ENCODE results near the gene UBE2H.

- TF ChIP-seq CTCF (IDR thresholded peaks at IDR 0.05 in 4 of 5, conservative IDR thresholded peaks at IDR 0.05 in 1 of 5) (no peak), POLR2A (IDR thresholded peaks at IDR 0.05) (no peak)
Observed at GRCh38 chr7:129836983-129837382, 115.8 kb downstream of the UBE2H start.
